ENCODE results near the gene SDK1. TPM values are rescaled to one million over a fixed set of nuclear protein-coding genes. Genes with fewer than 3 reads are reported as not detected.

Gene SDK1
- total RNA-seq, 2 donors from 2014 or later, result 4.8 to 13.2 TPM

DNA sequence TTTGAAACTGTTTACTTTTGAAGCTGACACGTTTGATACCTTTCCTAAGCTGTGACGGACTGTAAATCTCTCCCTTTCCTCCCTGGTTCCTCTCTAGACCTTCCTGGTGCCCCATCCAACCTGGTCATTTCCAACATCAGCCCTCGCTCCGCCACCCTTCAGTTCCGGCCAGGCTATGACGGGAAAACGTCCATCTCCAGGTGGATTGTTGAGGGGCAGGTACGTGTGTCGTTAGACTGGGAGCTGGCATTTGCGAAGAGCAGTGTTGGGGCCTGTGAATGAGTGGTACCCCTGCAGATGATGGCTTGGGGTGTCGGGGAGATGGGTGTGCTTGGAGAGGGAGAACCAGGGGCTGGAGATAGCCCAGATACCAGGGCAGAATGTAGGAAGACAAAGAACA, 778.3 kb downstream of the SDK1 start:
- TF ChIP-seq POLR2AphosphoS5 (IDR thresholded peaks at IDR 0.05) (no peak), POLR2A (IDR thresholded peaks at IDR 0.05) (no peak)
- DNase-seq (ENCODE audit: low spot score), result no peak
- Histone ChIP-seq H3K36me3 (no peaks in the 10 kb centered on the region), H3K27me3 (replicated peaks; ENCODE audit: insufficient read depth) (no peaks in the 10 kb centered on the region), H3K27ac (no peak overlapping the region), H3K9me3 (no peaks in the 10 kb centered on the region), H3K4me3 (no peak overlapping the region), H3K4me1 (replicated peaks) (no peaks in the 10 kb centered on the region)
- intact Hi-C loops (cut with DNase I), result no loop called here
- 93% methylated on average over 11 of the region's 11 CpGs for WGBS

DNA sequence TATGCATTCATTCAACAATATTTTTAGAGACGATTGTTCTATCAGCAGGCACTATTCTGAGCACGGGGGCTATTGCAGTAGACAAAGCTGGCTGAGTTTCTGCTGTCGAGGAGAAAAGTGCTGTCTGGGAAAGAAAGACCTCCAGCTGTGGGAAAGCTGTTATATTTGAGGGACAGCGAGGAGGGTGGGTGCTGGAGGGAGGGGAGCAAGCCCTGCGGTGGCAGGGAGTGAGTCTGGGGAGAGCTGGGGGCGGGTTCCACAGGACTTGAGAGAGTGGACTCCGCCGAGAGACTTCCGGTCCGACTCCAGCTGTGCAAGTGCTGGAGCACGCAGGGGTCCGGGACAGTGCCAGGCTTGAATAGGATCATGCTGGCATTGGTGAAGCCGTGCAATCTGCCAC, 778.9 kb downstream of the SDK1 start:
- intact Hi-C loops (cut with DNase I), result no loop called here
- no peak overlapping the region for H3K27ac ChIP-seq
- 41% methylated on average over 13 of the region's 13 CpGs for WGBS
- H3K4me1 ChIP-seq (replicated peaks), result no peaks in the 10 kb centered on the region
- TF ChIP-seq POLR2AphosphoS5 (IDR thresholded peaks at IDR 0.05) (no peak), POLR2A (IDR thresholded peaks at IDR 0.05) (no peak)
- TF ChIP-seq, protein P1, sequence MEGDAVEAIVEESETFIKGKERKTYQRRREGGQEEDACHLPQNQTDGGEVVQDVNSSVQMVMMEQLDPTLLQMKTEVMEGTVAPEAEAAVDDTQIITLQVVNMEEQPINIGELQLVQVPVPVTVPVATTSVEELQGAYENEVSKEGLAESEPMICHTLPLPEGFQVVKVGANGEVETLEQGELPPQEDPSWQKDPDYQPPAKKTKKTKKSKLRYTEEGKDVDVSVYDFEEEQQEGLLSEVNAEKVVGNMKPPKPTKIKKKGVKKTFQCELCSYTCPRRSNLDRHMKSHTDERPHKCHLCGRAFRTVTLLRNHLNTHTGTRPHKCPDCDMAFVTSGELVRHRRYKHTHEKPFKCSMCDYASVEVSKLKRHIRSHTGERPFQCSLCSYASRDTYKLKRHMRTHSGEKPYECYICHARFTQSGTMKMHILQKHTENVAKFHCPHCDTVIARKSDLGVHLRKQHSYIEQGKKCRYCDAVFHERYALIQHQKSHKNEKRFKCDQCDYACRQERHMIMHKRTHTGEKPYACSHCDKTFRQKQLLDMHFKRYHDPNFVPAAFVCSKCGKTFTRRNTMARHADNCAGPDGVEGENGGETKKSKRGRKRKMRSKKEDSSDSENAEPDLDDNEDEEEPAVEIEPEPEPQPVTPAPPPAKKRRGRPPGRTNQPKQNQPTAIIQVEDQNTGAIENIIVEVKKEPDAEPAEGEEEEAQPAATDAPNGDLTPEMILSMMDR (IDR thresholded peaks at IDR 0.05), result no peak
- DNase-seq (ENCODE audit: low spot score), result no peak
- H3K36me3 ChIP-seq, result no peaks in the 10 kb centered on the region
- H3K27me3 ChIP-seq (replicated peaks; ENCODE audit: insufficient read depth), result no peaks in the 10 kb centered on the region
- H3K4me3 ChIP-seq, result no peak overlapping the region
- no peaks in the 10 kb centered on the region for H3K9me3 ChIP-seq

DNA sequence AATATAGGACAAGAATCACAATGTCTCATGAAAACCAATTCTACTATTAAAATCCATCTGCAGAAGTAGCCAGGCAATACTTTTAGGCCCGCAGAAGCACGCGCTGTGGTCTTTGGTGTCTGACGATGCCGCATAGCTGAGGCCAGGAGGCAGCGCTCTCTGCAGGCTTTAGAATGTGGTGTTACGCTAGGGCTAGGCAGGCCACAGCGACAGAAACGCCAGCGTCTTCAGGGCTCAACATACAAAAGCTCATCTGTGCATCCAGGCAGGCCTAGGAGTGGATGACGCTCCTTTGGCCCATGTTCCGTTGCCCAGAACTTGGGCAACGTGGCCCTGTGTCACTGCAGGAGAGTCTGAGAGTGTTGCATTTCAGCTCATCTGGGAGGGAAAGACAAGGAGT, 779.9 kb downstream of the SDK1 start:
- Histone ChIP-seq H3K9me3 (no peaks in the 10 kb centered on the region), H3K4me3 (no peak overlapping the region), H3K4me1 (replicated peaks) (no peaks in the 10 kb centered on the region), H3K36me3 (no peaks in the 10 kb centered on the region), H3K27ac (no peak overlapping the region), H3K27me3 (replicated peaks; ENCODE audit: insufficient read depth) (no peaks in the 10 kb centered on the region)
- intact Hi-C loops (cut with DNase I), result no loop called here
- 97% methylated on average over 13 of the region's 13 CpGs for WGBS
- DNase-seq (ENCODE audit: low spot score), result no peak
- TF ChIP-seq POLR2AphosphoS5 (IDR thresholded peaks at IDR 0.05), result no peak
- no peak for TF ChIP-seq POLR2A (IDR thresholded peaks at IDR 0.05)
- TF ChIP-seq, protein P1 (IDR thresholded peaks at IDR 0.05), result no peak

DNA sequence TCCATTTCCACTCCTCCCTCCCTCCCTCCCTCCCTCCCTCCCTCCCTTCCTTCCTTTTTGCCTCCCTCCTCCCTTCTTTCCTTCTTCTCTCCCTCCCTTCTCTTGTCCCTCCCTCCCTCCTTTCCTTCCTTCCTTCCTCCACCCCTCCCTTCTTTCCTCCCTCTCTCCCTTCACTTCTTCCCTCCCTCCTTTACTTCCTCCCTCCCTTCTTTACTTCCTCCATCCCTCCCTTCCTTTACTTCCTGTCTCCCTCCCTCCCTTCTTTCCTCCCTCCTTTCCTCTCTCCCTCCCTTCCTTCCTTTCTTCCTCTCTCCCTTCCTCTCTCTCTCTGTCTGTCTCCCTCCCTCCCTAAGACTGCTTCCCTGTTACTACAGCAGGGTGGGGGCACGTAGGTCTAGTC, 782.5 kb downstream of the SDK1 start:
- Histone ChIP-seq H3K4me1 (replicated peaks) (no peaks in the 10 kb centered on the region), H3K9me3 (no peaks in the 10 kb centered on the region), H3K27me3 (replicated peaks; ENCODE audit: insufficient read depth) (no peaks in the 10 kb centered on the region), H3K4me3 (no peak overlapping the region), H3K27ac (no peak overlapping the region), H3K36me3 (no peaks in the 10 kb centered on the region)
- intact Hi-C loops (cut with DNase I), result no loop called here
- DNase-seq (ENCODE audit: low spot score), result no peak
- 85% methylated on average over 1 of the region's 1 CpG for WGBS
- TF ChIP-seq, protein P1 (IDR thresholded peaks at IDR 0.05), result no peak
- TF ChIP-seq POLR2A (IDR thresholded peaks at IDR 0.05), result no peak
- TF ChIP-seq POLR2AphosphoS5 (IDR thresholded peaks at IDR 0.05), result no peak

DNA sequence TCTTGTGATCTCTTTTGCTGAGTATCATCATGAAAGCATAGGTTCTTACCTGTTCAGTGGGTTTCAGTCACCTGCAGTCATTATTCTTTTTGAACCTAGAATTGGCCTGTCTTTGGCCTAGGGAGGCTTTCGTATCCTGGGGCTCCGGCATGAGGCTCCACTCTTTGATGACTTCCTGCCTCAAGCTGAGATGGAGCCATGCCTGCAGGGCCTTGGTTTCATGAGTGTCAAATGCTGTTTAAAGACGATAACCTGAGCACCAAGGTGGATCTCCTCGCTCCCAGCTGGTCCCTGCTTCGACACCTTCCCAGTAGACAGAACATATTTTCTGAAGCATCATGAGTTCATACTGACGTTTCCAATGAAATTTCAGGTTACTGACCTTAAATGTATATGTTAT, 783.2 kb downstream of the SDK1 start:
- intact Hi-C loops (cut with DNase I), result no loop called here
- Histone ChIP-seq H3K9me3 (no peaks in the 10 kb centered on the region), H3K36me3 (no peaks in the 10 kb centered on the region), H3K27ac (no peak overlapping the region), H3K4me3 (no peak overlapping the region), H3K4me1 (replicated peaks) (no peaks in the 10 kb centered on the region), H3K27me3 (replicated peaks; ENCODE audit: insufficient read depth) (no peaks in the 10 kb centered on the region)
- TF ChIP-seq POLR2AphosphoS5 (IDR thresholded peaks at IDR 0.05) (no peak), POLR2A (IDR thresholded peaks at IDR 0.05) (no peak)
- TF ChIP-seq, protein P1 (IDR thresholded peaks at IDR 0.05), result no peak
- no peak for DNase-seq (ENCODE audit: low spot score)
- 95% methylated on average over 6 of the region's 6 CpGs for WGBS
